HG03571 (cell line): ENCODE results near the gene XYLT1.

ENCODE experiments used
- ATAC-seq: cut with Tn5 transposase; IDR thresholded peaks from one replicate; pipeline ENCODE4 v1.9.1; 2021; ENCODE audit not compliant: unreplicated experiment

XYLT1 gene

GRCh38 chr16:17126156-17126555 is 344.6 kb downstream of the XYLT1 start:
- ATAC-seq: no peak

- no peak for ATAC-seq
These were observed 345.1 kb downstream of the XYLT1 start for GRCh38 chr16:17125671-17126070.

GRCh38 chr16:17117906-17118577 is 352.7 kb downstream of the XYLT1 start:
- ATAC-seq: no peak

- no peak for ATAC-seq
These were observed 354.0 kb downstream of the XYLT1 start for GRCh38 chr16:17116595-17117322.

GRCh38 chr16:17109413-17109812 is 361.3 kb downstream of the XYLT1 start:
- no peak for ATAC-seq

- no peak for ATAC-seq
These were observed 362.2 kb downstream of the XYLT1 start for GRCh38 chr16:17108596-17108995.

- ATAC-seq: no peak
These were observed 363.3 kb downstream of the XYLT1 start for GRCh38 chr16:17107450-17107849.

- ATAC-seq: no peak
These were observed 364.4 kb downstream of the XYLT1 start for GRCh38 chr16:17106243-17106791.

GRCh38 chr16:17105239-17105797 is 365.4 kb downstream of the XYLT1 start:
- no peak for ATAC-seq

GRCh38 chr16:17104654-17105053 is 366.1 kb downstream of the XYLT1 start:
- no peak for ATAC-seq

- ATAC-seq: no peak
These were observed 367.5 kb downstream of the XYLT1 start for GRCh38 chr16:17103216-17103615.

- ATAC-seq: no peak
These were observed 369.1 kb downstream of the XYLT1 start for GRCh38 chr16:17101646-17102045.

GRCh38 chr16:17098685-17099084 is 372.1 kb downstream of the XYLT1 start:
- ATAC-seq: no peak

GRCh38 chr16:17084130-17084529 is 386.6 kb downstream of the XYLT1 start:
- no peak for ATAC-seq

GRCh38 chr16:17083628-17084027 is 387.1 kb downstream of the XYLT1 start:
- ATAC-seq: no peak

- ATAC-seq: no peak
These were observed 388.5 kb downstream of the XYLT1 start for GRCh38 chr16:17082095-17082882.

GRCh38 chr16:17080105-17080504 is 390.7 kb downstream of the XYLT1 start:
- no peak for ATAC-seq

- no peak for ATAC-seq
These were observed 391.7 kb downstream of the XYLT1 start for GRCh38 chr16:17078931-17079631.

GRCh38 chr16:17076818-17077498 is 393.8 kb downstream of the XYLT1 start:
- no peak for ATAC-seq
